H9 (cell line): ENCODE results near the gene DACT2. TPM values are rescaled to one million over a fixed set of nuclear protein-coding genes. Genes with fewer than 3 reads are reported as not detected.

Experiments
- DNase-seq: peaks from one replicate; pipeline ENCODE4 v3.0.0-alpha.2; 2017
- H2AFZ ChIP-seq: one replicate; pipeline ENCODE4 v1.6.1; 2013; ENCODE audit warnings: mild to moderate bottlenecking, low read length, control low read depth, moderate library complexity
- H2AK5ac ChIP-seq: 2 replicates; pipeline ENCODE4 v1.6.1; 2013; ENCODE audit warnings: low read length, control low read depth, mixed read lengths; ENCODE audit not compliant: insufficient read length
- H2BK120ac ChIP-seq: one replicate; pipeline ENCODE4 v1.6.1; 2013; ENCODE audit warnings: low read depth, mild to moderate bottlenecking, low read length, control low read depth, inconsistent platforms; ENCODE audit not compliant: poor library complexity, severe bottlenecking
- H2BK12ac ChIP-seq: 2 replicates; pipeline ENCODE4 v1.6.1; 2013; ENCODE audit warnings: low read length, control low read depth, mixed read lengths, low read depth; ENCODE audit not compliant: insufficient read length
- H2BK15ac ChIP-seq: 2 replicates; pipeline ENCODE4 v1.6.1; 2013; ENCODE audit warnings: low read depth, low read length, control low read depth
- H2BK20ac ChIP-seq: one replicate; pipeline ENCODE4 v1.6.1; 2013; ENCODE audit warnings: low read depth, mild to moderate bottlenecking, low read length, control low read depth, inconsistent platforms; ENCODE audit not compliant: poor library complexity, severe bottlenecking
- H2BK5ac ChIP-seq: 2 replicates; pipeline ENCODE4 v1.6.1; 2013; ENCODE audit warnings: low read length, control low read depth, mixed read lengths; ENCODE audit not compliant: insufficient read length
- H3K14ac ChIP-seq: 2 replicates; pipeline ENCODE4 v1.6.1; 2013; ENCODE audit warnings: low read length, control low read depth; ENCODE audit not compliant: insufficient read depth
- H3K18ac ChIP-seq: 2 replicates; pipeline ENCODE4 v1.6.1; 2013; ENCODE audit warnings: low read depth, mild to moderate bottlenecking, mixed read lengths, low read length, control low read depth; ENCODE audit not compliant: insufficient read length
- H3K23ac ChIP-seq: 2 replicates; pipeline ENCODE4 v1.6.1; 2013; ENCODE audit warnings: low read length, control low read depth, mixed read lengths, low read depth; ENCODE audit not compliant: insufficient read length
- H3K23me2 ChIP-seq: 2 replicates; pipeline ENCODE4 v1.6.1; 2013; ENCODE audit warnings: low read depth, mild to moderate bottlenecking, mixed read lengths, low read length, control low read depth; ENCODE audit not compliant: insufficient read length, poor library complexity, severe bottlenecking
- H3K27ac ChIP-seq: 2 replicates; pipeline ENCODE4 v1.5.1; 2013; ENCODE audit warnings: low read length, control low read depth, mixed read lengths, low read depth; ENCODE audit not compliant: insufficient read length
- H3K27me3 ChIP-seq: 2 replicates; pipeline ENCODE4 v1.6.1; 2013; ENCODE audit warnings: low read length, control low read depth, inconsistent platforms; ENCODE audit not compliant: insufficient read depth
- H3K4ac ChIP-seq: 2 replicates; pipeline ENCODE4 v1.6.1; 2013; ENCODE audit warnings: low read depth, mild to moderate bottlenecking, control low read depth, inconsistent platforms, low read length, moderate library complexity
- H3K4me1 ChIP-seq: 2 replicates; pipeline ENCODE4 v1.6.1; 2013; ENCODE audit warnings: low read length, control low read depth, inconsistent platforms; ENCODE audit not compliant: insufficient read depth
- H3K4me2 ChIP-seq: 2 replicates; pipeline ENCODE4 v1.6.1; 2013; ENCODE audit warnings: low read length, control low read depth, mixed read lengths; ENCODE audit not compliant: insufficient read length, insufficient read depth
- H3K56ac ChIP-seq: 2 replicates; pipeline ENCODE4 v1.6.1; 2013; ENCODE audit warnings: low read depth, mild to moderate bottlenecking, mixed read lengths, low read length, control low read depth; ENCODE audit not compliant: insufficient read length
- H3K79me1 ChIP-seq: 2 replicates; pipeline ENCODE4 v1.6.1; 2013; ENCODE audit warnings: low read depth, mild to moderate bottlenecking, moderate library complexity, low read length, control low read depth, inconsistent platforms; ENCODE audit not compliant: insufficient read depth, poor library complexity, severe bottlenecking
- H3K79me2 ChIP-seq: 2 replicates; pipeline ENCODE4 v1.6.1; 2013; ENCODE audit warnings: low read length, control low read depth, inconsistent platforms; ENCODE audit not compliant: insufficient read depth
- H3K9ac ChIP-seq: 2 replicates; pipeline ENCODE4 v1.6.1; 2013; ENCODE audit warnings: low read length, control low read depth, mixed read lengths; ENCODE audit not compliant: insufficient read length; ENCODE audit errors: extremely low read depth
- H3K9me3 ChIP-seq: one replicate; pipeline ENCODE4 v1.6.1; 2013; ENCODE audit warnings: low read depth, low read length, inconsistent platforms; ENCODE audit not compliant: control insufficient read depth
- H3T11ph ChIP-seq: one replicate; pipeline ENCODE4 v1.6.1; 2013; ENCODE audit warnings: mild to moderate bottlenecking, low read length, control low read depth, inconsistent platforms
- H4K20me1 ChIP-seq: one replicate; pipeline ENCODE4 v1.6.1; 2013; ENCODE audit not compliant: control insufficient read depth, insufficient read length, insufficient read depth
- H4K5ac ChIP-seq: 2 replicates; pipeline ENCODE4 v1.6.1; 2013; ENCODE audit warnings: low read depth, mild to moderate bottlenecking, mixed read lengths, low read length, control low read depth; ENCODE audit not compliant: insufficient read length
- H4K8ac ChIP-seq: replicated peaks from 2 replicates; pipeline ENCODE4 v1.6.1; 2013; ENCODE audit warnings: low read length, control low read depth, mixed read lengths, low read depth; ENCODE audit not compliant: insufficient read length
- H4K91ac ChIP-seq: 2 replicates; pipeline ENCODE4 v1.6.1; 2013; ENCODE audit warnings: low read depth, mild to moderate bottlenecking, moderate library complexity, mixed read lengths, low read length, control low read depth; ENCODE audit not compliant: insufficient read length
- H3K27ac Mint-ChIP-seq, 3 experiments: 2 replicates in 2 of 3; 3 replicates in 1 of 3; pipeline ENCODE4 v1.8.0; 2020 to 2021; ENCODE audit warnings: mixed read lengths in 3 of 3, mild to moderate bottlenecking in 1 of 3, moderate library complexity in 1 of 3
- H3K27me3 Mint-ChIP-seq: 2 replicates; pipeline ENCODE4 v1.8.0; 2021; ENCODE audit warnings: low read depth, mild to moderate bottlenecking, moderate library complexity, mixed read lengths
- H3K36me3 Mint-ChIP-seq, 3 experiments: 2 replicates in 2 of 3; 3 replicates in 1 of 3; pipeline ENCODE4 v1.8.0; 2020 to 2021; ENCODE audit warnings: low read depth in 3 of 3, mixed read lengths in 3 of 3; ENCODE audit not compliant: insufficient read depth in 1 of 3
- H3K4me1 Mint-ChIP-seq, 2 experiments: 2 replicates each; pipeline ENCODE4 v1.8.0; 2020; ENCODE audit warnings: mixed read lengths in 2 of 2
- H3K4me3 Mint-ChIP-seq, 2 experiments: 2 replicates in 1 of 2; 3 replicates in 1 of 2; pipeline ENCODE4 v1.8.0; 2020 to 2021; ENCODE audit warnings: mild to moderate bottlenecking in 2 of 2, mixed read lengths in 2 of 2, moderate library complexity in 1 of 2
- H3K9me3 Mint-ChIP-seq, 2 experiments: 2 replicates in 1 of 2; 3 replicates in 1 of 2; pipeline ENCODE4 v1.8.0; 2020; ENCODE audit warnings: mild to moderate bottlenecking in 2 of 2, mixed read lengths in 2 of 2, moderate library complexity in 1 of 2
- CTCF ChIP-seq: fragments of 200-600 bp; sonication (generic); conservative IDR thresholded peaks from 3 replicates; pipeline ENCODE4 v1.8.0; 2021; ENCODE audit warnings: antibody characterized with exemption, mild to moderate bottlenecking
- WGBS: extraction: QIAGEN DNeasy Blood & Tissue Kit; methylation state at CpG from one replicate; pipeline ENCODE4 v1.1.7; 2013; ENCODE audit warnings: missing lambda C conversion rate, low lambda C conversion rate, mixed read lengths; ENCODE audit not compliant: insufficient read length; ENCODE audit errors: extremely low coverage; 5-methylcytosine and 5-hydroxymethylcytosine counted together
- total RNA-seq: library from RNA; stranded (reverse); gene quantifications from 2 replicates; pipeline ENCODE4 v1.2.1, GENCODE V29; 2021

The DACT2 gene
- total RNA-seq, 1 experiment from 2014 or later: 1.8 TPM

DNA sequence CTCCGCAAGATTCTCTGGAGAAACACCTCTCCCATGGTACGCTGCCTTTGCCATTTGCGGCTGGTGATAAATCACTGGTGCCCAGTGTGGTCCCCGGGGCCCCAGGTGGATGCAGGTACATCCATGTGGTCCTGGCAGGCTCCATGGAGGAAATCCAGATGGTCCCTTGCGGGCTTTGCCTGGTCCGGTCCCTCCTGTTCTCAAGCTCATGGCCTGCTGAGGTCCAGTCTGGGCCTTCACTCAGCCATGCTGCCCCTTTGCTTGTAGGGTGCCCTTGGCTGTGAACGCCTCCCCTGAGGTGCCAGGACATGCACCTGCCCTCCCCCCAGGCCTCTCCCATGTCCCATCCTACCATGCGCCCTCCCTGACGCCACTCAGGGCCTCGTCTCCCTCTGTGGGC is 21.2 kb upstream of the DACT2 start:
- no peak overlapping the region for H3K18ac ChIP-seq
- no peak overlapping the region for H4K8ac ChIP-seq
- H3K56ac ChIP-seq: no peak overlapping the region
- no peak overlapping the region for H2AK5ac ChIP-seq
- no peak overlapping the region for H4K91ac ChIP-seq
- H3K4me2 ChIP-seq: no peak overlapping the region
- no peak for TF ChIP-seq CTCF
- H2BK15ac ChIP-seq: no peak overlapping the region
- H2AFZ ChIP-seq: no peak overlapping the region
- no peak overlapping the region for H2BK20ac ChIP-seq
- H3K4ac ChIP-seq: no peak overlapping the region
- no peaks in the 10 kb centered on the region for H3K9me3 Mint-ChIP-seq
- H3K79me2 ChIP-seq: no peaks in the 10 kb centered on the region
- no peak overlapping the region for H3K27ac ChIP-seq
- H3K27me3 Mint-ChIP-seq: peaks cover 6% of the 10 kb centered on the region
- H3K23ac ChIP-seq: no peak overlapping the region
- no peaks in the 10 kb centered on the region for H3K23me2 ChIP-seq
- no peak overlapping the region for H3T11ph ChIP-seq
- H3K9me3 ChIP-seq: no peaks in the 10 kb centered on the region
- H2BK120ac ChIP-seq: no peak overlapping the region
- no peak overlapping the region for H4K5ac ChIP-seq
- no peaks in the 10 kb centered on the region for H3K27me3 ChIP-seq
- H3K9ac ChIP-seq: no peak overlapping the region
- H3K36me3 Mint-ChIP-seq: no peaks in the 10 kb centered on the region
- H3K4me1 ChIP-seq: no peaks in the 10 kb centered on the region
- no peak overlapping the region for H3K4me3 Mint-ChIP-seq
- H3K27ac Mint-ChIP-seq: no peak overlapping the region
- H3K4me1 Mint-ChIP-seq: peaks cover 9 to 11% of the 10 kb centered on the region in 2 experiments
- no peak overlapping the region; the same call in 1 of the 2 replicates for H3K14ac ChIP-seq
- H3K79me1 ChIP-seq: no peaks in the 10 kb centered on the region
- no CpG with 5 or more reads among the region's 10 CpGs for WGBS
- no peak overlapping the region for H2BK12ac ChIP-seq
- no peak for DNase-seq
- H4K20me1 ChIP-seq: no peaks in the 10 kb centered on the region
- no peak overlapping the region for H2BK5ac ChIP-seq
